CD4-positive, alpha-beta T cell treated with Interleukin-15 for 4 hours (primary cell): Measurements from ENCODE around the gene CAPNS1.

Experiments
- DNase-seq: peaks from one replicate; pipeline ENCODE4 v3.0.0-alpha.2; 2020; ENCODE audit warnings: low spot score

The CAPNS1 gene

GRCh38 chr19:36139473-36140303 is at the start of gene CAPNS1:
CAPNS1 (plus strand) TSS chr19:36140066; CDS start chr19:36141012, 946 bp downstream.
- peak; percentile 93 for DNase-seq

- DNase-seq: no peak
These were observed 48.8 kb upstream of the CAPNS1 start for GRCh38 chr19:36090910-36091695.

- DNase-seq: no peak
These were observed 47.3 kb upstream of the CAPNS1 start for GRCh38 chr19:36092566-36092965.

- DNase-seq: no peak
These were observed 46.7 kb upstream of the CAPNS1 start for GRCh38 chr19:36093146-36093662.

GRCh38 chr19:36093687-36094086 is 46.2 kb upstream of the CAPNS1 start:
- no peak for DNase-seq

GRCh38 chr19:36097036-36097435 is 42.8 kb upstream of the CAPNS1 start:
- DNase-seq: no peak

GRCh38 chr19:36099166-36099785 is 40.6 kb upstream of the CAPNS1 start:
- no peak for DNase-seq

GRCh38 chr19:36100476-36100875 is 39.4 kb upstream of the CAPNS1 start:
- no peak for DNase-seq

GRCh38 chr19:36101550-36102327 is 38.1 kb upstream of the CAPNS1 start:
- DNase-seq: no peak

GRCh38 chr19:36103040-36103626 is 36.7 kb upstream of the CAPNS1 start:
- DNase-seq: no peak

GRCh38 chr19:36103842-36104552 is 35.9 kb upstream of the CAPNS1 start:
- no peak for DNase-seq

- DNase-seq: no peak
These were observed 33.4 kb upstream of the CAPNS1 start for GRCh38 chr19:36106441-36106840.

- DNase-seq: no peak
These were observed 32.9 kb upstream of the CAPNS1 start for GRCh38 chr19:36106991-36107390.

- DNase-seq: no peak
These were observed 31.2 kb upstream of the CAPNS1 start for GRCh38 chr19:36108684-36109083.

GRCh38 chr19:36110487-36111199 is 29.2 kb upstream of the CAPNS1 start, which contains the start of gene OVOL3:
OVOL3 (plus strand) TSS chr19:36111143; CDS start chr19:36111203, 60 bp downstream.
- no peak for DNase-seq

- DNase-seq: no peak
These were observed 28.7 kb upstream of the CAPNS1 start for GRCh38 chr19:36111200-36111539.

- DNase-seq: no peak
These were observed 27.2 kb upstream of the CAPNS1 start for GRCh38 chr19:36112678-36113077.

GRCh38 chr19:36113425-36113824 is 26.4 kb upstream of the CAPNS1 start:
- no peak for DNase-seq

- DNase-seq: peak; percentile 6
These were observed 25.8 kb upstream of the CAPNS1 start for GRCh38 chr19:36113894-36114720.
